NCI-H187 treated with DMSO at 0.1 percent for 48 hours (cell line): ENCODE data around the gene STYXL1.

Experiments used
- DNase-seq: peaks from one replicate; lab custom pipeline; 2025; lab: John Stamatoyannopoulos, UW

The STYXL1 gene

GRCh38 chr7:75979759-75980429 lies 67.9 kb downstream of the STYXL1 start:
- no peak for DNase-seq

- no peak for DNase-seq
Observed at GRCh38 chr7:75977743-75978142, 70.1 kb downstream of the STYXL1 start.

- DNase-seq = no peak
Observed at GRCh38 chr7:75971961-75972763, 75.6 kb downstream of the STYXL1 start.

- no peak for DNase-seq
Observed at GRCh38 chr7:75971309-75971960, 76.4 kb downstream of the STYXL1 start.

GRCh38 chr7:75969704-75970498 lies 77.9 kb downstream of the STYXL1 start:
- DNase-seq = no peak

GRCh38 chr7:75969182-75969581 lies 78.6 kb downstream of the STYXL1 start:
- no peak for DNase-seq

- DNase-seq = no peak
Observed at GRCh38 chr7:75968561-75969001, 79.2 kb downstream of the STYXL1 start.

GRCh38 chr7:75968012-75968411 lies 79.8 kb downstream of the STYXL1 start:
- no peak for DNase-seq

- peak; percentile 77 for DNase-seq
Observed at GRCh38 chr7:75967487-75967997, 80.3 kb downstream of the STYXL1 start.

- DNase-seq = no peak
Observed at GRCh38 chr7:75967055-75967454, 80.7 kb downstream of the STYXL1 start.

GRCh38 chr7:75966190-75966961 lies 81.4 kb downstream of the STYXL1 start:
- peak; percentile 71 for DNase-seq

- DNase-seq = no peak
Observed at GRCh38 chr7:75965617-75966016, 82.2 kb downstream of the STYXL1 start.

GRCh38 chr7:75963381-75963995 lies 84.3 kb downstream of the STYXL1 start:
- no peak for DNase-seq

GRCh38 chr7:75962607-75963380 lies 85.0 kb downstream of the STYXL1 start:
- no peak for DNase-seq

- DNase-seq = no peak
Observed at GRCh38 chr7:75961218-75961617, 86.6 kb downstream of the STYXL1 start.

GRCh38 chr7:75960372-75960771 lies 87.4 kb downstream of the STYXL1 start:
- no peak for DNase-seq

- DNase-seq = no peak
Observed at GRCh38 chr7:75958802-75959543, 88.8 kb downstream of the STYXL1 start.

GRCh38 chr7:75957021-75957736 lies 90.6 kb downstream of the STYXL1 start:
- DNase-seq = no peak
